ENCODE results near the gene MYOZ3.

DNA sequence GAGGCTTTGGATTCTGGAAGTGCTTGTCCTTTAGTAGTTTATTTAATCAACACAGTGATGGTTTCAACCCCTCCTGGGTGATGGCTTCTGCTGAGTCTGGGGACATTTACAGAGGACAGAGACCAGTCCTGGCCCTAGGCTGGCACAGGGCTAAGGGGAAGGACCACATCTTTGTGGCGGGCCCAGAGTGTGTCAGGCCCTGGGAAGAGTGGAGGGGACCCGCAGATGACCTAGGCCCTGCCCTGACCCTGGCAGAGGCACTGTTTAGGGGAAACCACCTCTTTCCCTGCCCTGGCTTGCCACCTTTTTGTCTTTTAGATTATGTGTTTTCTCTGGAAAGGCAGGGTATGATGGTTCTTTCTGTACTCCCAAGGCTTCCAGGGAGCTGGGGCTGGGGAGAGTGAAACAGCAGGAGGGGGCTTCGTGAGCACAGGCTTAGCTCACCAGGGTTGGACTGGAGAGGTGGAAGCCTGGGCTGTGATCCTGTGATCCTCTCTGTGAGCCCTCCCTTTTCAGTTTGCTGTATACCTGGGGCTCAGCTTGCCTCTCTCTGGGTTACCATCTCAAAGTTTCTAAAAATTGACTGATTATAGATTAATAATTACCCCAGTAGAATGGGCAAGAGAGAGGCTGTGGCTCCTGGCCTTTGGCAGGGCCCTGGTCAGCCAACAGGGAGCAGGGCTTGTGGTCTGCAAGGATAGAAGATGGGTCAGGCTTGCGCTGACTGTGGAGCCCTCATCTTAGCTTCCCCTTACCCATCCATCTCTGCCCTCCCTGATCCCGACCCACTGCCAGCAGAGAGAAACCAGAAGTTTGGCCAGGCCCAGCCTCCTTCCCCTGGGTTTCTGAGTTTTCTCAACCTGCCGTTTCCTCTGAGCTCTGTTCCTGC is 22.3 kb upstream of the MYOZ3 start:
- TF ChIP-seq, protein P1, sequence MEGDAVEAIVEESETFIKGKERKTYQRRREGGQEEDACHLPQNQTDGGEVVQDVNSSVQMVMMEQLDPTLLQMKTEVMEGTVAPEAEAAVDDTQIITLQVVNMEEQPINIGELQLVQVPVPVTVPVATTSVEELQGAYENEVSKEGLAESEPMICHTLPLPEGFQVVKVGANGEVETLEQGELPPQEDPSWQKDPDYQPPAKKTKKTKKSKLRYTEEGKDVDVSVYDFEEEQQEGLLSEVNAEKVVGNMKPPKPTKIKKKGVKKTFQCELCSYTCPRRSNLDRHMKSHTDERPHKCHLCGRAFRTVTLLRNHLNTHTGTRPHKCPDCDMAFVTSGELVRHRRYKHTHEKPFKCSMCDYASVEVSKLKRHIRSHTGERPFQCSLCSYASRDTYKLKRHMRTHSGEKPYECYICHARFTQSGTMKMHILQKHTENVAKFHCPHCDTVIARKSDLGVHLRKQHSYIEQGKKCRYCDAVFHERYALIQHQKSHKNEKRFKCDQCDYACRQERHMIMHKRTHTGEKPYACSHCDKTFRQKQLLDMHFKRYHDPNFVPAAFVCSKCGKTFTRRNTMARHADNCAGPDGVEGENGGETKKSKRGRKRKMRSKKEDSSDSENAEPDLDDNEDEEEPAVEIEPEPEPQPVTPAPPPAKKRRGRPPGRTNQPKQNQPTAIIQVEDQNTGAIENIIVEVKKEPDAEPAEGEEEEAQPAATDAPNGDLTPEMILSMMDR (conservative IDR thresholded peaks at IDR 0.05; ENCODE audit: low read length): no peak
- no peak for TF ChIP-seq EZH2phosphoT487 (IDR thresholded peaks at IDR 0.05; ENCODE audit: borderline replicate concordance, low read depth, low read length)
